Upper lobe of left lung (tissue), 4 donors: Measurements from ENCODE around the gene TMEM245.

Experiments used
- EP300 ChIP-seq, 4 donors: sonication (generic); formaldehyde crosslinking; IDR thresholded peaks; one replicate each; pipeline ENCODE4 v1.5.1; 2017; ENCODE audit warnings: antibody characterized with exemption in 4 of 4, control low read depth in 2 of 4
- POLR2A ChIP-seq, 4 donors: fragments of 450-650 bp; IDR thresholded peaks; one replicate each; pipeline ENCODE4 v1.5.1; 2016 to 2017; ENCODE audit warnings: antibody characterized with exemption in 4 of 4, mild to moderate bottlenecking in 2 of 4
- POLR2AphosphoS5 ChIP-seq, 2 donors: sonication (generic); formaldehyde crosslinking; IDR thresholded peaks; one replicate each; pipeline ENCODE4 v1.5.1; 2017; ENCODE audit warnings: antibody characterized with exemption in 2 of 2
- TF ChIP-seq, protein P1 (sequence below), 6 experiments: fragments of 450-650 bp in 4 of 6; fragments of 200-600 bp in 2 of 6; sonication (generic) in 2 of 6; IDR thresholded peaks; one replicate each; pipeline ENCODE4 v1.5.1; 2016 to 2019; ENCODE audit warnings: antibody characterized with exemption in 6 of 6

DNA sequence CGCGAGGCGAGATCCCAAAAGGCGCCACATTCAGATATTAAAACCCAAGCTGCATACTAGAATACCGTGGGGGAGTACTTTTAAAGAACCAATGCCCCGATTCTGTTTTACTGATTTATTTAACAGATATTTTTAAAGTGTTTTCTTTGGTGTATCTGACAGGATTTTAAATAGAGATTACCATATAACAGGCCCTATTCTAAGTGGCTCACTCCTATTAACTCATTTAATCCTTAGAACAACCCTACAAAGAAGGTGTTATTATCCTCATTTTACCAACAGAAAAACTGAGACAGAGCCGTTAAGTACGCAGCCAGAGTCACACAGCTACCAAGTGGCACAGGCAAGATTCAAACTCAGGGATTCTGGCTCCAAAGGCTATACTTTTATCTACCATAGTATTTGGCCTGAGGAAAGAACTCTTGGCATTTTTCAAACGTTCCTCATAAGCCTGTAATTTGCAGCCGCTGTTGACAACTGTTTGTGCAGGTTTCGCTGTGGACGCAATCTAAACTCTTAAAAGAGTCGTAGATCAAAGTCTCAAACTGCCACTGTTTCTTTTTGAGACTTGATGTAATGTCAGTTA lies 550 bp upstream of the TMEM245 start:
- TF ChIP-seq, protein P1, sequence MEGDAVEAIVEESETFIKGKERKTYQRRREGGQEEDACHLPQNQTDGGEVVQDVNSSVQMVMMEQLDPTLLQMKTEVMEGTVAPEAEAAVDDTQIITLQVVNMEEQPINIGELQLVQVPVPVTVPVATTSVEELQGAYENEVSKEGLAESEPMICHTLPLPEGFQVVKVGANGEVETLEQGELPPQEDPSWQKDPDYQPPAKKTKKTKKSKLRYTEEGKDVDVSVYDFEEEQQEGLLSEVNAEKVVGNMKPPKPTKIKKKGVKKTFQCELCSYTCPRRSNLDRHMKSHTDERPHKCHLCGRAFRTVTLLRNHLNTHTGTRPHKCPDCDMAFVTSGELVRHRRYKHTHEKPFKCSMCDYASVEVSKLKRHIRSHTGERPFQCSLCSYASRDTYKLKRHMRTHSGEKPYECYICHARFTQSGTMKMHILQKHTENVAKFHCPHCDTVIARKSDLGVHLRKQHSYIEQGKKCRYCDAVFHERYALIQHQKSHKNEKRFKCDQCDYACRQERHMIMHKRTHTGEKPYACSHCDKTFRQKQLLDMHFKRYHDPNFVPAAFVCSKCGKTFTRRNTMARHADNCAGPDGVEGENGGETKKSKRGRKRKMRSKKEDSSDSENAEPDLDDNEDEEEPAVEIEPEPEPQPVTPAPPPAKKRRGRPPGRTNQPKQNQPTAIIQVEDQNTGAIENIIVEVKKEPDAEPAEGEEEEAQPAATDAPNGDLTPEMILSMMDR (IDR thresholded peaks at IDR 0.05), result no peak
- TF ChIP-seq EP300 (IDR thresholded peaks at IDR 0.05) (no peak), POLR2A (IDR thresholded peaks at IDR 0.05) (no peak), POLR2AphosphoS5 (IDR thresholded peaks at IDR 0.05) (no peak)
